OCI-LY7 (cell line): ENCODE data around the gene LBR.

Source experiments
- CTCF ChIP-seq: fragments of 200-600 bp; sonication (generic); conservative IDR thresholded peaks from 2 replicates; pipeline ENCODE4 v1.5.1; 2014; ENCODE audit warnings: mild to moderate bottlenecking, antibody characterized with exemption, low read length, moderate library complexity, mixed read lengths
- EZH2phosphoT487 ChIP-seq: fragments of 200-600 bp; sonication (generic); IDR thresholded peaks from 2 replicates; pipeline ENCODE4 v1.6.1; 2018; ENCODE audit warnings: low read depth, borderline replicate concordance, mild to moderate bottlenecking, mixed run types, antibody characterized with exemption, low read length, moderate library complexity, mixed read lengths

- no peak for TF ChIP-seq CTCF
- TF ChIP-seq EZH2phosphoT487, result no peak
Measured at GRCh38 chr1:225460021-225460736, 32.3 kb upstream of the LBR start.
